Liver (tissue), 9 donors: ENCODE measurements around the gene TJP2. TPM values are rescaled to one million over a fixed set of nuclear protein-coding genes. Genes with fewer than 3 reads are reported as not detected.

ENCODE experiments used
- DNase-seq: peaks from one replicate; pipeline ENCODE4 v3.0.0-alpha.2; 2017; ENCODE audit warnings: low spot score
- H3K27ac ChIP-seq, 2 donors: one replicate each; pipeline ENCODE4 v1.7.0; 2013; ENCODE audit warnings: inconsistent platforms in 2 of 2, low read length in 2 of 2, control low read depth in 1 of 2, low read depth in 1 of 2, mild to moderate bottlenecking in 1 of 2
- H3K27me3 ChIP-seq, 4 donors: one replicate each; pipeline versions ENCODE4 v1.6.1 to v1.7.0; 2013; ENCODE audit warnings: low read length in 3 of 4, inconsistent platforms in 1 of 4, mild to moderate bottlenecking in 1 of 4, moderate library complexity in 1 of 4; ENCODE audit not compliant: control insufficient read depth in 4 of 4, insufficient read depth in 4 of 4
- H3K36me3 ChIP-seq, 4 donors: one replicate each; pipeline versions ENCODE4 v1.6.1 to v1.7.0; 2013; ENCODE audit warnings: low read length in 3 of 4, mild to moderate bottlenecking in 3 of 4, low read depth in 1 of 4, moderate library complexity in 1 of 4; ENCODE audit not compliant: control insufficient read depth in 4 of 4, insufficient read depth in 3 of 4
- H3K4me1 ChIP-seq, 4 donors: one replicate each; pipeline versions ENCODE4 v1.6.1 to v1.7.0; 2013; ENCODE audit warnings: low read length in 3 of 4, mild to moderate bottlenecking in 3 of 4, moderate library complexity in 1 of 4; ENCODE audit not compliant: control insufficient read depth in 4 of 4, insufficient read depth in 4 of 4
- H3K4me3 ChIP-seq, 3 donors: one replicate each; pipeline versions ENCODE4 v1.6.1 to v1.7.0; 2013; ENCODE audit warnings: low read length in 3 of 3, control low read depth in 1 of 3, low read depth in 1 of 3, mild to moderate bottlenecking in 1 of 3
- H3K9ac ChIP-seq, 2 donors: one replicate each; pipeline ENCODE4 v1.7.0; 2013; ENCODE audit warnings: low read length in 2 of 2, mild to moderate bottlenecking in 2 of 2, moderate library complexity in 2 of 2, control low read depth in 1 of 2, low read depth in 1 of 2
- H3K9me3 ChIP-seq, 4 donors: one replicate each; pipeline versions ENCODE4 v1.6.1 to v1.7.0; 2013; ENCODE audit warnings: low read length in 3 of 4; ENCODE audit not compliant: control insufficient read depth in 4 of 4
- FOXA1 ChIP-seq: IDR thresholded peaks from 2 replicates; pipeline ENCODE4 v1.6.1; 2016; ENCODE audit warnings: antibody characterized with exemption
- GABPA ChIP-seq, 2 donors: IDR thresholded peaks in 1 of 2; conservative IDR thresholded peaks in 1 of 2; 2 replicates each; pipeline ENCODE4 v1.6.1; 2016; ENCODE audit warnings: antibody characterized with exemption in 2 of 2, mild to moderate bottlenecking in 1 of 2, moderate library complexity in 1 of 2
- HNF4G ChIP-seq: IDR thresholded peaks from 2 replicates; pipeline ENCODE4 v1.6.1; 2016; ENCODE audit warnings: antibody characterized with exemption
- RAD21 ChIP-seq, 2 donors: IDR thresholded peaks; 2 replicates each; pipeline ENCODE4 v1.6.1; 2016; ENCODE audit warnings: antibody characterized with exemption in 2 of 2, mild to moderate bottlenecking in 2 of 2
- RXRA ChIP-seq, 2 donors: IDR thresholded peaks; 2 replicates each; pipeline ENCODE4 v1.6.1; 2017 to 2018; ENCODE audit warnings: antibody characterized with exemption in 2 of 2, mild to moderate bottlenecking in 1 of 2
- TAF1 ChIP-seq: conservative IDR thresholded peaks from 2 replicates; pipeline ENCODE4 v1.6.1; 2016; ENCODE audit warnings: antibody characterized with exemption, mild to moderate bottlenecking
- YY1 ChIP-seq: IDR thresholded peaks from 2 replicates; pipeline ENCODE4 v1.6.1; 2016; ENCODE audit warnings: antibody characterized with exemption, mild to moderate bottlenecking
- WGBS: extraction: QIAGEN DNeasy Blood & Tissue Kit; methylation state at CpG from one replicate; pipeline ENCODE4 v1.1.7; 2013; 5-methylcytosine and 5-hydroxymethylcytosine counted together
- polyA plus RNA-seq, 2 donors: library from polyadenylated mRNA; stranded (reverse) in 1 of 2; unstranded in 1 of 2; fragments of 200-250 nt in 1 of 2; fragments of >200 nt in 1 of 2; fragmentation: Nextera tagmentation in 1 of 2; extraction: Ambion mirVana in 1 of 2; gene quantifications; one replicate each; pipeline versions ENCODE4 v1.2.1 to v1.2.3, GENCODE V29; 2013 to 2015
- total RNA-seq, 2 donors: library from RNA; depleted of rRNA; stranded (reverse); fragments of >200 nt; gene quantifications; one replicate each; pipeline ENCODE4 v1.2.3, GENCODE V29; 2014
- TF ChIP-seq, protein P1 (sequence below): IDR thresholded peaks from 2 replicates; pipeline ENCODE4 v1.6.1; 2016; ENCODE audit warnings: antibody characterized with exemption
- TF ChIP-seq, protein P2 (sequence below): IDR thresholded peaks from 2 replicates; pipeline ENCODE4 v1.6.1; 2016; ENCODE audit warnings: antibody characterized with exemption
- TF ChIP-seq, protein P3 (sequence below): IDR thresholded peaks from 2 replicates; pipeline ENCODE4 v1.6.1; 2016; ENCODE audit warnings: antibody characterized with exemption, mild to moderate bottlenecking
- TF ChIP-seq, protein P4 (sequence below): fragments of 150-350 bp; IDR thresholded peaks from 2 replicates; pipeline ENCODE4 v1.5.1; 2017; ENCODE audit warnings: improper control_type of control experiment, low read depth, low read length; ENCODE audit not compliant: missing input control
- donor health status: healthy.
- donor health status: healthy.
- donor health status: healthy.
- donor health status: healthy.
- donor health status: healthy.

Gene TJP2
- total and polyA plus RNA-seq, 4 donors, result 23.2 to 74.0 (median 32.6) TPM

DNA sequence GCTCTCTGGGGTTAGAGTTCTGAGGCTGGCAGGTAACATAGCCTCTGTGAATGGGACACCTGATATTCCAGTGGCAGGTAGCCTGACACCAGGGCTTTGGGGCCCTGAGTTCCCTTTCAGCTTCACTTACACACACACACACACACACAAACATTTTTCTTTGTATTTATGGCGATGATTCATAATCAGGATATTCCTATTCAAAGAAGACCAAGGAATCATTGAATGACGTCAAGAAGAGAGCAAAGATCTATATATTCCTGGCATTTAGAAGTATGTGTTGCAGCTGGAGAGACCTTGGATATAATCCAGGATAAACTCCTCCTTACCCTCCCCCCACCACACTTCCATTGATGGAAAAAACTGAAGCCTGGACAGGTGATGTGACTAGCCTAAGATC is 143.0 kb downstream of the TJP2 start:
- H3K4me1 ChIP-seq, result no peaks in the 10 kb centered on the region
- H3K27ac ChIP-seq, result no peak overlapping the region
- no peak overlapping the region for H3K4me3 ChIP-seq
- WGBS, result 82% methylated on average over 2 of the region's 2 CpGs
- H3K36me3 ChIP-seq, result no peaks in the 10 kb centered on the region
- TF ChIP-seq, protein P1, sequence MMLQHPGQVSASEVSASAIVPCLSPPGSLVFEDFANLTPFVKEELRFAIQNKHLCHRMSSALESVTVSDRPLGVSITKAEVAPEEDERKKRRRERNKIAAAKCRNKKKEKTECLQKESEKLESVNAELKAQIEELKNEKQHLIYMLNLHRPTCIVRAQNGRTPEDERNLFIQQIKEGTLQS, result no peak
- TF ChIP-seq, protein P2, sequence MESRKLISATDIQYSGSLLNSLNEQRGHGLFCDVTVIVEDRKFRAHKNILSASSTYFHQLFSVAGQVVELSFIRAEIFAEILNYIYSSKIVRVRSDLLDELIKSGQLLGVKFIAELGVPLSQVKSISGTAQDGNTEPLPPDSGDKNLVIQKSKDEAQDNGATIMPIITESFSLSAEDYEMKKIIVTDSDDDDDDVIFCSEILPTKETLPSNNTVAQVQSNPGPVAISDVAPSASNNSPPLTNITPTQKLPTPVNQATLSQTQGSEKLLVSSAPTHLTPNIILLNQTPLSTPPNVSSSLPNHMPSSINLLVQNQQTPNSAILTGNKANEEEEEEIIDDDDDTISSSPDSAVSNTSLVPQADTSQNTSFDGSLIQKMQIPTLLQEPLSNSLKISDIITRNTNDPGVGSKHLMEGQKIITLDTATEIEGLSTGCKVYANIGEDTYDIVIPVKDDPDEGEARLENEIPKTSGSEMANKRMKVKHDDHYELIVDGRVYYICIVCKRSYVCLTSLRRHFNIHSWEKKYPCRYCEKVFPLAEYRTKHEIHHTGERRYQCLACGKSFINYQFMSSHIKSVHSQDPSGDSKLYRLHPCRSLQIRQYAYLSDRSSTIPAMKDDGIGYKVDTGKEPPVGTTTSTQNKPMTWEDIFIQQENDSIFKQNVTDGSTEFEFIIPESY, result no peak
- no peak for TF ChIP-seq RAD21 (IDR thresholded peaks at IDR 0.05)
- TF ChIP-seq, protein P3, sequence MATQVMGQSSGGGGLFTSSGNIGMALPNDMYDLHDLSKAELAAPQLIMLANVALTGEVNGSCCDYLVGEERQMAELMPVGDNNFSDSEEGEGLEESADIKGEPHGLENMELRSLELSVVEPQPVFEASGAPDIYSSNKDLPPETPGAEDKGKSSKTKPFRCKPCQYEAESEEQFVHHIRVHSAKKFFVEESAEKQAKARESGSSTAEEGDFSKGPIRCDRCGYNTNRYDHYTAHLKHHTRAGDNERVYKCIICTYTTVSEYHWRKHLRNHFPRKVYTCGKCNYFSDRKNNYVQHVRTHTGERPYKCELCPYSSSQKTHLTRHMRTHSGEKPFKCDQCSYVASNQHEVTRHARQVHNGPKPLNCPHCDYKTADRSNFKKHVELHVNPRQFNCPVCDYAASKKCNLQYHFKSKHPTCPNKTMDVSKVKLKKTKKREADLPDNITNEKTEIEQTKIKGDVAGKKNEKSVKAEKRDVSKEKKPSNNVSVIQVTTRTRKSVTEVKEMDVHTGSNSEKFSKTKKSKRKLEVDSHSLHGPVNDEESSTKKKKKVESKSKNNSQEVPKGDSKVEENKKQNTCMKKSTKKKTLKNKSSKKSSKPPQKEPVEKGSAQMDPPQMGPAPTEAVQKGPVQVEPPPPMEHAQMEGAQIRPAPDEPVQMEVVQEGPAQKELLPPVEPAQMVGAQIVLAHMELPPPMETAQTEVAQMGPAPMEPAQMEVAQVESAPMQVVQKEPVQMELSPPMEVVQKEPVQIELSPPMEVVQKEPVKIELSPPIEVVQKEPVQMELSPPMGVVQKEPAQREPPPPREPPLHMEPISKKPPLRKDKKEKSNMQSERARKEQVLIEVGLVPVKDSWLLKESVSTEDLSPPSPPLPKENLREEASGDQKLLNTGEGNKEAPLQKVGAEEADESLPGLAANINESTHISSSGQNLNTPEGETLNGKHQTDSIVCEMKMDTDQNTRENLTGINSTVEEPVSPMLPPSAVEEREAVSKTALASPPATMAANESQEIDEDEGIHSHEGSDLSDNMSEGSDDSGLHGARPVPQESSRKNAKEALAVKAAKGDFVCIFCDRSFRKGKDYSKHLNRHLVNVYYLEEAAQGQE, result no peak
- no peak for TF ChIP-seq GABPA (IDR thresholded peaks at IDR 0.05 in 1 of 2, conservative IDR thresholded peaks at IDR 0.05 in 1 of 2)
- TF ChIP-seq RXRA (IDR thresholded peaks at IDR 0.05), result no peak
- TF ChIP-seq, protein P4, sequence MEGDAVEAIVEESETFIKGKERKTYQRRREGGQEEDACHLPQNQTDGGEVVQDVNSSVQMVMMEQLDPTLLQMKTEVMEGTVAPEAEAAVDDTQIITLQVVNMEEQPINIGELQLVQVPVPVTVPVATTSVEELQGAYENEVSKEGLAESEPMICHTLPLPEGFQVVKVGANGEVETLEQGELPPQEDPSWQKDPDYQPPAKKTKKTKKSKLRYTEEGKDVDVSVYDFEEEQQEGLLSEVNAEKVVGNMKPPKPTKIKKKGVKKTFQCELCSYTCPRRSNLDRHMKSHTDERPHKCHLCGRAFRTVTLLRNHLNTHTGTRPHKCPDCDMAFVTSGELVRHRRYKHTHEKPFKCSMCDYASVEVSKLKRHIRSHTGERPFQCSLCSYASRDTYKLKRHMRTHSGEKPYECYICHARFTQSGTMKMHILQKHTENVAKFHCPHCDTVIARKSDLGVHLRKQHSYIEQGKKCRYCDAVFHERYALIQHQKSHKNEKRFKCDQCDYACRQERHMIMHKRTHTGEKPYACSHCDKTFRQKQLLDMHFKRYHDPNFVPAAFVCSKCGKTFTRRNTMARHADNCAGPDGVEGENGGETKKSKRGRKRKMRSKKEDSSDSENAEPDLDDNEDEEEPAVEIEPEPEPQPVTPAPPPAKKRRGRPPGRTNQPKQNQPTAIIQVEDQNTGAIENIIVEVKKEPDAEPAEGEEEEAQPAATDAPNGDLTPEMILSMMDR, result no peak
- H3K9ac ChIP-seq, result no peak overlapping the region
- DNase-seq, result no peak
- peaks cover 0 to 12% (median 3%) of the 10 kb centered on the region in 4 donors for H3K9me3 ChIP-seq
- no peaks in the 10 kb centered on the region for H3K27me3 ChIP-seq

DNA sequence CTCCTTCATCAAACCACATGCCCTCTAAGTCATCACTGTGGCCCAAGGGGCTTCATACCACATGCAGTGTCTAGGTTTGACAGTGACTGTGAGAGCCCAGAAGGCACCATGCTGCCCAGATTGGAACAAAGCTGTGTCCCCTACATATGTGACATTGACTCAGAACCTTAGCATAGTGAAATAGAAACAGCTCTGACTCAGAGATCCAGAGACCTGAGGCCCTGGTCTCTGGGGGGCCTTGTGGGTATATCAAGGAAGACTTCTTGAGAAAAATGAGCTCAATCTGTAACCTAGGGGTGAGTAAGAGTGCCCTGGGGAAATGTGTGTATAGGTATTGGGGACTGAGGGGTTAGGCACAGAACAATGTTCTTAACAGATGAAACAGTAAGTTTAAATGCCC is 143.8 kb downstream of the TJP2 start:
- no peaks in the 10 kb centered on the region for H3K4me1 ChIP-seq
- H3K27ac ChIP-seq, result no peak overlapping the region
- H3K36me3 ChIP-seq, result no peaks in the 10 kb centered on the region
- no peak overlapping the region for H3K4me3 ChIP-seq
- no peak overlapping the region for H3K9ac ChIP-seq
- DNase-seq, result no peak
- TF ChIP-seq RAD21 (IDR thresholded peaks at IDR 0.05) (no peak), GABPA (IDR thresholded peaks at IDR 0.05 in 1 of 2, conservative IDR thresholded peaks at IDR 0.05 in 1 of 2) (no peak), FOXA1 (no peak), HNF4G (no peak), TAF1 (no peak), YY1 (no peak)
- TF ChIP-seq, protein P1, result no peak
- TF ChIP-seq, protein P3, result no peak
- H3K9me3 ChIP-seq, result peaks cover 0 to 7% (median 1%) of the 10 kb centered on the region in 4 donors
- H3K27me3 ChIP-seq, result no peaks in the 10 kb centered on the region
